Measurements from ENCODE around the gene ZNF653.

The ZNF653 gene

DNA sequence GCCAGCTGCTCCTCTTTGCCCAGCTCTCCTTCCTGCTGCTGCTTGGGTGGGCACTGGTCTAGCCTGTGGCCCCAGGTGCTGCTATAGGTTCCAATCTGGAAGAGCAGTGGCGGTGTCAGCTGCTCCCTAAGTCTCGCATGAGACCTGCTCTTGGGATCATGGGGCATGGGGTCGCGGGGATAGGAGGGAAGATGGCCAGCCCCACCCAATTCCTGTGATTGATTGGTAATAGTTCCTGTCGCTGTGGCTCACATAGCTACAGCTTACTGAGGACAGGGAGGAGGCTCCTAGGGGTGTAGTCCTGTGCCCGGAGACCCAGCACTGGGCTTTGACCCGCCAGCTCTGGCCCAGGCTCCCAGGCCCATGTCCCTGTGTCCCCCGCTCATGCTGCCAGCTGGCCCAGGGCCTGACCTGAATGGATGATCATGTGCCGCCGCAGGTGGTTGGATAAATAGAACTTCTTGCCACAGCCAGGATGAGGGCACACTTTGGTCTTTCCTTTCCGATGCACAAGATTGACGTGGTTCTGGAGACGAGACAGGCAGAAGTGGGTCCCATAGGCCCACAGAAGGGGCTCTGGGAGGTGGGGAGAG is 20.3 kb downstream of the ZNF653 start:
- Histone ChIP-seq H3K4me3 (ENCODE audit: low read length, poor library complexity, severe bottlenecking) (no peak overlapping the region), H3K9ac (ENCODE audit: low read depth, low read length, poor library complexity, severe bottlenecking) (no peak overlapping the region), H3F3A (ENCODE audit: low read depth) (no peaks in the 10 kb centered on the region), H3K36me3 (ENCODE audit: insufficient read depth, low read length) (peaks cover 6% of the 10 kb centered on the region; the same call in 1 of the 2 replicates), H4K20me1 (ENCODE audit: insufficient read depth, low read length, poor library complexity, severe bottlenecking) (no peaks in the 10 kb centered on the region), H2AFZ (ENCODE audit: low read length) (no peak overlapping the region), H3K79me2 (ENCODE audit: insufficient read depth, low read length) (no peaks in the 10 kb centered on the region), H3K4me1 (ENCODE audit: insufficient read depth, low read length, poor library complexity, severe bottlenecking) (no peaks in the 10 kb centered on the region), H3K9me3 (ENCODE audit: insufficient read depth, low read depth, low read length) (no peaks in the 10 kb centered on the region), H3K9me2 (replicated peaks; ENCODE audit: low read depth, low read length) (no peaks in the 10 kb centered on the region), H3K4me2 (ENCODE audit: low read depth, low read length, poor library complexity, severe bottlenecking) (no peak overlapping the region), H3K27me3 (ENCODE audit: insufficient read depth, low read length, poor library complexity, severe bottlenecking) (no peaks in the 10 kb centered on the region)
- no peak for TF ChIP-seq EZH2phosphoT487 (IDR thresholded peaks at IDR 0.05; ENCODE audit: borderline replicate concordance)
- TF ChIP-seq, protein P1, sequence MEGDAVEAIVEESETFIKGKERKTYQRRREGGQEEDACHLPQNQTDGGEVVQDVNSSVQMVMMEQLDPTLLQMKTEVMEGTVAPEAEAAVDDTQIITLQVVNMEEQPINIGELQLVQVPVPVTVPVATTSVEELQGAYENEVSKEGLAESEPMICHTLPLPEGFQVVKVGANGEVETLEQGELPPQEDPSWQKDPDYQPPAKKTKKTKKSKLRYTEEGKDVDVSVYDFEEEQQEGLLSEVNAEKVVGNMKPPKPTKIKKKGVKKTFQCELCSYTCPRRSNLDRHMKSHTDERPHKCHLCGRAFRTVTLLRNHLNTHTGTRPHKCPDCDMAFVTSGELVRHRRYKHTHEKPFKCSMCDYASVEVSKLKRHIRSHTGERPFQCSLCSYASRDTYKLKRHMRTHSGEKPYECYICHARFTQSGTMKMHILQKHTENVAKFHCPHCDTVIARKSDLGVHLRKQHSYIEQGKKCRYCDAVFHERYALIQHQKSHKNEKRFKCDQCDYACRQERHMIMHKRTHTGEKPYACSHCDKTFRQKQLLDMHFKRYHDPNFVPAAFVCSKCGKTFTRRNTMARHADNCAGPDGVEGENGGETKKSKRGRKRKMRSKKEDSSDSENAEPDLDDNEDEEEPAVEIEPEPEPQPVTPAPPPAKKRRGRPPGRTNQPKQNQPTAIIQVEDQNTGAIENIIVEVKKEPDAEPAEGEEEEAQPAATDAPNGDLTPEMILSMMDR (conservative IDR thresholded peaks at IDR 0.05; ENCODE audit: low read length), result no peak

DNA sequence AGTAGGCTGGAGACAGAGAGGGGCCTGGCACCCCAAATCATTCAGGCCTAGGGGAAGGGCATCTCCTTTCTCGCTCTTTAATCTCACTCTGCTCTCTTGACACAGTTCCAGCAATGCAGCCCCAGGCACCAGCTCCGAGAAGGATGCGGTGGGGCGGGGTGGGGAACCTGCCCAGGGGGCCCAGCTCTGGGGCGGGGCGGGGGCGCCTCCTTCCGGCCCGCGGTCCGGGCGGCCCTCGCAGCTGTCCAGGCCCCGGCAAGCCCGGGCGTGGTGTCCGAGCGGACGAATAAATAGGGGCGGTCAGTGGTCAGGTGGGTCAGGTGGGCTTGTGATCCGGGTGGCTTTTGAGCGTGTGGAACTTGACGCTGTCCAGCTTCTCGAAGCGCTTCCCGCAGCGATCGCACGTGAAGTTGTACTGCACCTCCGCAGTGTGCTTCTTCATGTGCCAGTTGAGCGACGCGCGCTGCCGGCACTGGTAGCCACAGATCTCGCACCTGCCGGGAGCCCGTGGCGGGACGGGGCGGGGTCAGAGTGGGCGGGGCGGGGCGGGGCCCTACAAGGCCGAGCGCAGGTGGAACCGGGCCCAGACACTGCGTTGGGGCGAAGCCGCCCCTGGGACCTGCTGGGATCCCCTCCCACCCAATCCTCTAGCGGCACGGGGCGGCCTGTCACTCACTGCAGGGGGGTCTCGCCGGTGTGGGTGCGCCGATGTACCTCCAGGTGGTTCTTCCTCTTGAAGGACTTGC is 22.1 kb downstream of the ZNF653 start:
- Histone ChIP-seq H3K27me3 (ENCODE audit: insufficient read depth, low read length, poor library complexity, severe bottlenecking) (no peaks in the 10 kb centered on the region), H3K4me2 (ENCODE audit: low read depth, low read length, poor library complexity, severe bottlenecking) (no peak overlapping the region), H3K79me2 (ENCODE audit: insufficient read depth, low read length) (no peaks in the 10 kb centered on the region), H3K9me2 (replicated peaks; ENCODE audit: low read depth, low read length) (no peaks in the 10 kb centered on the region), H3K9ac (ENCODE audit: low read depth, low read length, poor library complexity, severe bottlenecking) (no peak overlapping the region), H3K9me3 (ENCODE audit: insufficient read depth, low read depth, low read length) (no peaks in the 10 kb centered on the region), H2AFZ (ENCODE audit: low read length) (no peak overlapping the region), H3F3A (ENCODE audit: low read depth) (no peaks in the 10 kb centered on the region), H3K36me3 (ENCODE audit: insufficient read depth, low read length) (no peaks in the 10 kb centered on the region), H4K20me1 (ENCODE audit: insufficient read depth, low read length, poor library complexity, severe bottlenecking) (no peaks in the 10 kb centered on the region), H3K4me1 (ENCODE audit: insufficient read depth, low read length, poor library complexity, severe bottlenecking) (no peaks in the 10 kb centered on the region), H3K4me3 (ENCODE audit: low read length, poor library complexity, severe bottlenecking) (no peak overlapping the region)
- TF ChIP-seq EZH2phosphoT487 (IDR thresholded peaks at IDR 0.05; ENCODE audit: borderline replicate concordance), result no peak
- TF ChIP-seq, protein P1 (conservative IDR thresholded peaks at IDR 0.05; ENCODE audit: low read length), result no peak

DNA sequence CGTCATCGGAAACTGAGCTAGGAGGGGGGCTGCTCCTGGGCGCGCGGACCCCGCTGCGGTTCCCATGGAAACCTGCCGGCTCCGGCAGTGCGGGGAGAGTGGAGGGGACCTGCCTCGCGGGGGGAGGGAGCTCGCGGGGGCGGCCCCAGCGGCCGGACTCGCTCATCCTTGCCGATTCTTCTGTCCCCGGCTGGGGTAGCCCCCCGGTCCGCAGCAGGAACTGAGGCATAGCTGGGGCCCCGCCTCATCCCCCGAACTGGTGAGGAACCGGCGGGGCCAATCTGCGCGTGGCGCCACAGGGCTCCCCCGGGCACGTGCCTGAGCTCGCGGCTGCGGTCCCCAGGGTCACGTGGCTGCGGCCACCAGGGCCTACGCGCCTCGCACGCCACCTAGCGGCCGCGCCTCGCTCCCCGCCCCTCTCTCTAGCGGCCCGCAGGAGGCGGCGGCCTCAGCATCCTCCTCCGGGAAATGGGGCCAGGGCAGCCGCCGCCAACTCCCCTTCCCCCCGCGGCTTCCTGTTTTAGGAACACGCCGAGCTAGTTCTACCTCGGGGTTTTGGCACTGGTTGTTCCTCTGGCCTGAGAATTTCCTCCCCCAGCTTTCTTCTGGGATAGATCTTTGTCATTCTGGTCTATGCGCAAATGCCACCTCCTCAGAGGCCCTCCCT is 23.1 kb downstream of the ZNF653 start:
- H3K4me2 ChIP-seq (ENCODE audit: low read depth, low read length, poor library complexity, severe bottlenecking), result no peak overlapping the region
- H3K9me2 ChIP-seq (replicated peaks; ENCODE audit: low read depth, low read length), result no peaks in the 10 kb centered on the region
- TF ChIP-seq, protein P1 (conservative IDR thresholded peaks at IDR 0.05; ENCODE audit: low read length), result no peak
- TF ChIP-seq EZH2phosphoT487 (IDR thresholded peaks at IDR 0.05; ENCODE audit: borderline replicate concordance), result no peak
- H3F3A ChIP-seq (ENCODE audit: low read depth), result no peaks in the 10 kb centered on the region
- H3K79me2 ChIP-seq (ENCODE audit: insufficient read depth, low read length), result no peaks in the 10 kb centered on the region
- H2AFZ ChIP-seq (ENCODE audit: low read length), result no peak overlapping the region
- no peaks in the 10 kb centered on the region for H4K20me1 ChIP-seq (ENCODE audit: insufficient read depth, low read length, poor library complexity, severe bottlenecking)
- no peak overlapping the region for H3K9ac ChIP-seq (ENCODE audit: low read depth, low read length, poor library complexity, severe bottlenecking)
- no peaks in the 10 kb centered on the region for H3K36me3 ChIP-seq (ENCODE audit: insufficient read depth, low read length)
- H3K9me3 ChIP-seq (ENCODE audit: insufficient read depth, low read depth, low read length), result no peaks in the 10 kb centered on the region
- H3K4me1 ChIP-seq (ENCODE audit: insufficient read depth, low read length, poor library complexity, severe bottlenecking), result no peaks in the 10 kb centered on the region
- H3K27me3 ChIP-seq (ENCODE audit: insufficient read depth, low read length, poor library complexity, severe bottlenecking), result no peaks in the 10 kb centered on the region
- no peak overlapping the region for H3K4me3 ChIP-seq (ENCODE audit: low read length, poor library complexity, severe bottlenecking)

Data from Loucy (cell line).